A549 (cell line): ENCODE measurements around the gene CCT3. TPM values are rescaled to one million over a fixed set of nuclear protein-coding genes. Genes with fewer than 3 reads are reported as not detected.

Experiments used
- ATAC-seq, 2 experiments: fragments of 200-7000 bp in 1 of 2; fragments of >200 bp in 1 of 2; cut with Nextera tagmentation in 1 of 2; cut with Tn5 transposase in 1 of 2; 3 replicates each; pipeline versions ENCODE4 v1.8.0 to v1.9.1; 2018 to 2020; ENCODE audit warnings: mild to moderate bottlenecking in 1 of 2, moderate library complexity in 1 of 2
- CTCF ChIA-PET: fragments of 300-600 bp; sonication (Branson Sonifier 250); formaldehyde crosslinking; extraction: SDS; loops from one replicate; lab custom pipeline; 2021; ENCODE audit warnings: antibody characterized with exemption, inconsistent platforms; lab: Yijun Ruan, JAX
- POLR2A ChIA-PET: fragments of 350-600 bp; formaldehyde crosslinking; extraction: SDS; loops from one replicate; lab custom pipeline; 2021; ENCODE audit warnings: antibody characterized with exemption, inconsistent platforms; lab: Yijun Ruan, JAX
- DNase-seq, 2 experiments: peaks; one replicate each; pipeline versions ENCODE4 v3.0.0 to v3.0.0-alpha.2; 2011 to 2016; ENCODE audit warnings: low read depth in 1 of 2, low spot score in 1 of 2
- FAIRE-seq: peaks from 2 replicates; lab custom pipeline; 2011; peaks lifted over from hg19 to GRCh38; lab: Jason Lieb, UNC
- H3K27ac ChIP-seq, 2 experiments: fragments of >200 bp; sonication (Bioruptor Twin); formaldehyde crosslinking; 3 replicates each; pipeline ENCODE4 v1.5.1; 2016 to 2017
- H3K4me1 ChIP-seq: fragments of >200 bp; sonication (Bioruptor Twin); formaldehyde crosslinking; 3 replicates; pipeline ENCODE4 v1.6.1; 2016
- H3K4me2 ChIP-seq: fragments of >200 bp; sonication (Bioruptor Twin); formaldehyde crosslinking; 3 replicates; pipeline ENCODE4 v1.6.1; 2016
- H3K4me3 ChIP-seq: fragments of >200 bp; sonication (Bioruptor Twin); formaldehyde crosslinking; 3 replicates; pipeline ENCODE4 v1.5.1; 2016
- H3K9me3 ChIP-seq: fragments of >200 bp; sonication (Bioruptor Twin); formaldehyde crosslinking; 3 replicates; pipeline ENCODE4 v1.6.1; 2016
- ATOH8 ChIP-seq: fragments of 250-450 bp; sonication (Bioruptor Pico); IDR thresholded peaks from 2 replicates; pipeline ENCODE4 v1.5.0; 2020; ENCODE audit warnings: low read depth, mild to moderate bottlenecking, moderate library complexity
- BHLHE40 ChIP-seq: IDR thresholded peaks from 2 replicates; pipeline ENCODE4 v1.6.1; 2012; ENCODE audit warnings: low read depth, low read length, inconsistent platforms
- CHD2 ChIP-seq: fragments of 150-350 bp; IDR thresholded peaks from 2 replicates; pipeline ENCODE4 v1.6.1; 2014; ENCODE audit warnings: low read length; ENCODE audit not compliant: partially characterized antibody
- EHMT2 ChIP-seq: fragments of 200-600 bp; sonication (generic); IDR thresholded peaks from 2 replicates; pipeline ENCODE4 v1.6.1; 2016; ENCODE audit warnings: antibody characterized with exemption, low read depth, mild to moderate bottlenecking, moderate library complexity
- ELK1 ChIP-seq: fragments of 150-350 bp; IDR thresholded peaks from 2 replicates; pipeline ENCODE4 v1.6.1; 2014; ENCODE audit warnings: low read depth, mild to moderate bottlenecking, low read length
- ESRRA ChIP-seq: fragments of 150-350 bp; IDR thresholded peaks from 2 replicates; pipeline ENCODE4 v1.6.1; 2014; ENCODE audit warnings: mild to moderate bottlenecking, low read length, borderline replicate concordance
- FOXS1 ChIP-seq: fragments of 250-450 bp; sonication (Bioruptor Pico); IDR thresholded peaks from 2 replicates; pipeline ENCODE4 v1.5.0; 2020; ENCODE audit warnings: mild to moderate bottlenecking, moderate library complexity
- HES2 ChIP-seq: fragments of >200 bp; sonication (Bioruptor Twin); formaldehyde crosslinking; IDR thresholded peaks from 2 replicates; pipeline ENCODE4 v1.6.1; 2016
- HMGXB4 ChIP-seq: fragments of 250-450 bp; sonication (Bioruptor Pico); IDR thresholded peaks from 2 replicates; pipeline ENCODE4 v1.5.0; 2021; ENCODE audit warnings: mild to moderate bottlenecking, moderate library complexity, borderline replicate concordance
- HOXA7 ChIP-seq: fragments of 250-450 bp; sonication (Bioruptor Pico); IDR thresholded peaks from 2 replicates; pipeline ENCODE4 v1.5.0; 2020; ENCODE audit warnings: mild to moderate bottlenecking, moderate library complexity
- JUN ChIP-seq, 2 experiments: fragments of >200 bp; sonication (Bioruptor Twin); formaldehyde crosslinking; IDR thresholded peaks; 2 replicates in 1 of 2; 3 replicates in 1 of 2; pipeline ENCODE4 v1.6.1; 2016 to 2017
- JUNB ChIP-seq: fragments of >200 bp; sonication (Bioruptor Twin); formaldehyde crosslinking; IDR thresholded peaks from 2 replicates; pipeline ENCODE4 v1.6.1; 2016
- MAFK ChIP-seq: fragments of 450-650 bp; IDR thresholded peaks from 2 replicates; pipeline ENCODE4 v1.6.1; 2014; ENCODE audit not compliant: partially characterized antibody
- MAX ChIP-seq: IDR thresholded peaks from 2 replicates; pipeline ENCODE4 v1.6.1; 2012
- MAZ ChIP-seq: fragments of 150-350 bp; IDR thresholded peaks from 2 replicates; pipeline ENCODE4 v1.6.1; 2014; ENCODE audit warnings: antibody characterized with exemption, low read depth, low read length, borderline replicate concordance
- MYC ChIP-seq: IDR thresholded peaks from 2 replicates; pipeline ENCODE4 v1.6.1; 2012; ENCODE audit warnings: mild to moderate bottlenecking, inconsistent platforms, low read length, improper control_type of control experiment, borderline replicate concordance
- NPAS2 ChIP-seq: fragments of 250-450 bp; sonication (Bioruptor Pico); IDR thresholded peaks from 2 replicates; pipeline ENCODE4 v1.8.0; 2022; ENCODE audit warnings: mild to moderate bottlenecking, moderate library complexity, borderline replicate concordance
- PBX3 ChIP-seq: IDR thresholded peaks from 2 replicates; pipeline ENCODE4 v1.6.1; 2012
- PHF8 ChIP-seq: fragments of 200-600 bp; sonication (generic); IDR thresholded peaks from 2 replicates; pipeline ENCODE4 v1.6.1; 2016; ENCODE audit warnings: low read depth, mild to moderate bottlenecking, antibody characterized with exemption, moderate library complexity, borderline replicate concordance
- RCOR1 ChIP-seq: fragments of 150-350 bp; IDR thresholded peaks from 2 replicates; pipeline ENCODE4 v1.6.1; 2014; ENCODE audit warnings: antibody characterized with exemption, low read length, low read depth
- RNF2 ChIP-seq: fragments of 200-600 bp; sonication (generic); IDR thresholded peaks from 2 replicates; pipeline ENCODE4 v1.6.1; 2016; ENCODE audit warnings: low read depth, mild to moderate bottlenecking, antibody characterized with exemption, moderate library complexity, borderline replicate concordance
- SMC3 ChIP-seq: fragments of >200 bp; sonication (Bioruptor Twin); formaldehyde crosslinking; IDR thresholded peaks from 3 replicates; pipeline ENCODE4 v1.6.1; 2018; ENCODE audit warnings: inconsistent platforms
- SREBF2 ChIP-seq: fragments of 450-650 bp; IDR thresholded peaks from 2 replicates; pipeline ENCODE4 v1.6.1; 2014; ENCODE audit warnings: mild to moderate bottlenecking, moderate library complexity
- WGBS: methylation state at CpG from one replicate; pipeline ENCODE4 v1.1.6; 2017; ENCODE audit errors: missing lambda C conversion rate; 5-methylcytosine and 5-hydroxymethylcytosine counted together
- polyA plus RNA-seq, 4 experiments: library from polyadenylated mRNA; depleted of rRNA in 3 of 4; stranded (reverse); fragments of >200 nt; fragmentation: RNase III in 1 of 4; extraction: RNeasy Plus Mini Kit Qiagen cat#74134 plus additional on column Dnase treatment in 1 of 4; gene quantifications; 2 replicates in 3 of 4; 3 replicates in 1 of 4; pipeline ENCODE4 v1.2.3, GENCODE V29; 2011 to 2017

Gene CCT3
- polyA plus RNA-seq, 2 of the 4 experiments (the other 2 are of a cell fraction) = 528 to 824 TPM

GRCh38 chr1:156276532-156276931, 61.6 kb downstream of the CCT3 start (continued):
- TF ChIP-seq BHLHE40 = no peak
- no peak for TF ChIP-seq SREBF2

- no peak for DNase-seq
- no peak for ATAC-seq
- Histone ChIP-seq H3K9me3 (no peaks in the 10 kb centered on the region), H3K4me3 (no peak overlapping the region), H3K4me2 (no peak overlapping the region), H3K27ac (no peak overlapping the region), H3K4me1 (no peaks in the 10 kb centered on the region)
- WGBS = 92% methylated on average over 3 of the region's 3 CpGs
- POLR2A ChIA-PET = no interaction called here
- TF ChIP-seq SREBF2 (no peak), FOXS1 (CRISPR knock-in tag) (no peak), MYC (no peak), MAZ (no peak), HOXA7 (CRISPR knock-in tag) (no peak), JUNB (no peak), RCOR1 (no peak), EHMT2 (no peak), CHD2 (no peak), HES2 (no peak), ESRRA (no peak), PHF8 (no peak), MAX (no peak), PBX3 (no peak)
- no peak for FAIRE-seq
- CTCF ChIA-PET = interaction anchor here (1.3 to 4.5 kb wide), 2 partner anchors 9 to 50 kb away, joined by 3 to 25 read pairs; no protein-coding TSS in a partner anchor
These were observed 67.8 kb downstream of the CCT3 start for GRCh38 chr1:156270314-156270713.

- no peak overlapping the region for H3K4me3 ChIP-seq
- CTCF ChIA-PET = interaction anchor here (0.9 to 1.0 kb wide), 2 partner anchors 13 to 172 kb away, joined by 3 to 5 read pairs; no protein-coding TSS in a partner anchor
- ATAC-seq (no peak), FAIRE-seq (no peak)
- no peaks in the 10 kb centered on the region for H3K9me3 ChIP-seq
- H3K4me2 ChIP-seq = no peak overlapping the region
- TF ChIP-seq ATOH8 = no peak
- TF ChIP-seq MAFK = no peak
- TF ChIP-seq HMGXB4 (CRISPR knock-in tag) = no peak
- no peak for TF ChIP-seq RNF2
- no peak for TF ChIP-seq ELK1
- TF ChIP-seq SMC3 = no peak
- no peak for TF ChIP-seq NPAS2 (CRISPR knock-in tag)
- no peak for TF ChIP-seq JUN (IDR thresholded peaks at IDR 0.05)
- TF ChIP-seq, all 56 proteins: peak for 0
- Histone ChIP-seq H3K4me1 (peaks cover 3% of the 10 kb centered on the region; the same call in 2 of the 3 replicates), H3K27ac (no peak overlapping the region)
- no peak for DNase-seq
- 52% methylated on average over 4 of the region's 4 CpGs for WGBS
- POLR2A ChIA-PET = interaction anchor here (1.0 kb wide), 1 partner anchor 11 kb away, joined by 3 read pairs; no protein-coding TSS in a partner anchor
These were observed 69.8 kb downstream of the CCT3 start for GRCh38 chr1:156268336-156268735.
